ENCODE measurements around the gene TIE1.

TIE1 gene

GRCh38 chr1:43354936-43355335 lies 54.2 kb downstream of the TIE1 start:
- no peak for TF ChIP-seq CTCF (IDR thresholded peaks at IDR 0.05; ENCODE audit: borderline replicate concordance, control extremely low read depth, extremely low read depth, insufficient read depth, missing control alignments)
- in situ Hi-C loops (cut with MboI; ENCODE audit: low sequenced_read_pairs, unreplicated experiment), result loop anchor here (25.0 kb wide), 1 partner anchor 118 kb away; no protein-coding TSS in a partner anchor
- no peak for DNase-seq (ENCODE audit: low spot score)

- no peak for DNase-seq (ENCODE audit: low spot score)
- in situ Hi-C loops (cut with MboI; ENCODE audit: low sequenced_read_pairs, unreplicated experiment), result loop anchor here (25.0 kb wide), 1 partner anchor 120 kb away; no protein-coding TSS in a partner anchor
- no peak for TF ChIP-seq CTCF (IDR thresholded peaks at IDR 0.05; ENCODE audit: borderline replicate concordance, control extremely low read depth, extremely low read depth, insufficient read depth, missing control alignments)
Measured at GRCh38 chr1:43357251-43357650, 56.5 kb downstream of the TIE1 start.

- in situ Hi-C loops (cut with MboI; ENCODE audit: low sequenced_read_pairs, unreplicated experiment), result loop anchor here (25.0 kb wide), 1 partner anchor 121 kb away; no protein-coding TSS in a partner anchor
- TF ChIP-seq CTCF (IDR thresholded peaks at IDR 0.05; ENCODE audit: borderline replicate concordance, control extremely low read depth, extremely low read depth, insufficient read depth, missing control alignments), result peak; percentile 12
- DNase-seq (ENCODE audit: low spot score), result peak; percentile 73
Measured at GRCh38 chr1:43358121-43358745, 57.5 kb downstream of the TIE1 start.

GRCh38 chr1:43358746-43359693 lies 58.2 kb downstream of the TIE1 start, which contains the start of gene CDC20:
CDC20 (plus strand) TSS chr1:43358981; CDS start chr1:43359216, 235 bp downstream.
- in situ Hi-C loops (cut with MboI; ENCODE audit: low sequenced_read_pairs, unreplicated experiment), result loop anchor here (25.0 kb wide), 1 partner anchor 122 kb away; no protein-coding TSS in a partner anchor
- no peak for TF ChIP-seq CTCF (IDR thresholded peaks at IDR 0.05; ENCODE audit: borderline replicate concordance, control extremely low read depth, extremely low read depth, insufficient read depth, missing control alignments)
- DNase-seq (ENCODE audit: low spot score), result peak; percentile 97

- no peak for TF ChIP-seq CTCF (IDR thresholded peaks at IDR 0.05; ENCODE audit: borderline replicate concordance, control extremely low read depth, extremely low read depth, insufficient read depth, missing control alignments)
- DNase-seq (ENCODE audit: low spot score), result no peak
- in situ Hi-C loops (cut with MboI; ENCODE audit: low sequenced_read_pairs, unreplicated experiment), result loop anchor here (25.0 kb wide), 1 partner anchor 122 kb away; no protein-coding TSS in a partner anchor
Measured at GRCh38 chr1:43359696-43360095, 58.9 kb downstream of the TIE1 start.

- TF ChIP-seq CTCF (IDR thresholded peaks at IDR 0.05; ENCODE audit: borderline replicate concordance, control extremely low read depth, extremely low read depth, insufficient read depth, missing control alignments), result no peak
- peak; percentile 15 for DNase-seq (ENCODE audit: low spot score)
- in situ Hi-C loops (cut with MboI; ENCODE audit: low sequenced_read_pairs, unreplicated experiment), result loop anchor here (25.0 kb wide), 1 partner anchor 123 kb away; no protein-coding TSS in a partner anchor
Measured at GRCh38 chr1:43360616-43361015, 59.8 kb downstream of the TIE1 start.

All from GM13976 (cell line).